GM12864 (cell line): ENCODE data around the gene LSM14A.
A peak's percentile ranks its signal among the peaks of the same experiment; 100 is the strongest.
"Not testable (repeated sequence)": the region's sequence is repeated elsewhere in the genome, so short reads cannot be mapped to it uniquely, and the experiment has no call there.

ENCODE experiments used
- DNase-seq: peaks from one replicate; pipeline ENCODE4 v3.0.0-alpha.2; 2011; ENCODE audit warnings: low read depth
- H3K4me3 ChIP-seq: 2 replicates; pipeline ENCODE4 v1.5.1; 2011; ENCODE audit warnings: mild to moderate bottlenecking, low read depth, low read length, control low read depth
- CTCF ChIP-seq: IDR thresholded peaks from 2 replicates; pipeline ENCODE4 v1.5.1; 2011; ENCODE audit warnings: low read depth, mild to moderate bottlenecking, moderate library complexity, low read length, control low read depth, inconsistent platforms; ENCODE audit errors: missing control alignments

The LSM14A gene

GRCh38 chr19:34165295-34165738 lies 7.0 kb upstream of the LSM14A start:
- no peak for DNase-seq
- TF ChIP-seq CTCF = no peak
- no peak overlapping the region for H3K4me3 ChIP-seq

- H3K4me3 ChIP-seq, DNase-seq: not testable (repeated sequence)
These were observed 2.7 kb upstream of the LSM14A start for GRCh38 chr19:34169475-34170199.

GRCh38 chr19:34171539-34171876 lies 796 bp upstream of the LSM14A start:
- H3K4me3 ChIP-seq = peak overlapping the region; percentile 98
- DNase-seq = no peak
- no peak for TF ChIP-seq CTCF

DNA sequence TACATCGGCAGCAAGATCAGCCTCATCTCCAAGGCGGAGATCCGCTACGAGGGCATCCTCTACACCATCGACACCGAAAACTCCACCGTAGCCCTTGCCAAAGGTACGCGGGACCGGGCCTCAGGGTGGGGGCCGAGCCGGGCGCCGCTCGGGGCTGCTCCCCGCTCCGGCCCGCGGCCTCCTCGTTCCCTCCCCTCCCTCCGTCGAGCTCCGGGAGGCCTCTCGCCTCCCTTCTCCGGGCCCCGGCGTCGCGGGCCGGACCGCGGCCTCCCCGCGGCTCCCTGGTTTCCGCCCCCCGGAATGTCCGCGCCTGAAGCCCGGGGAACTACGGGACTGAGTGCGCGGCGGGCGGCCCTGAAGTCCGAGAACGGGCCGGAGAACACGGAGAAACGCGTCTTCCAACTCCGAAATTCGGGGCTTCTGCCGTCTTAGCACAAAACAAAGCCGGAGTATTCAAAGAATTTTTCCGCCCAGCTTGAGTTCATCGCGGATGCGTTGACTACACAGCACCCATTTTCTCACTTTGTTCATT lies 423 bp downstream of the LSM14A start:
- TF ChIP-seq CTCF = no peak
- DNase-seq = no peak
- peak overlapping the region; percentile 98 for H3K4me3 ChIP-seq

GRCh38 chr19:34173193-34173956 lies 1.1 kb downstream of the LSM14A start:
- DNase-seq = no peak
- TF ChIP-seq CTCF = no peak
- peak overlapping the region; percentile 98 for H3K4me3 ChIP-seq

GRCh38 chr19:34175173-34175572 lies 2.9 kb downstream of the LSM14A start:
- not testable (repeated sequence) for DNase-seq
- peak overlapping the region; percentile 52 for H3K4me3 ChIP-seq

- no peak for DNase-seq
- H3K4me3 ChIP-seq = peak overlapping the region; percentile 10; the same call in 1 of the 2 replicates
- TF ChIP-seq CTCF = no peak
These were observed 4.3 kb downstream of the LSM14A start for GRCh38 chr19:34176581-34176980.

DNA sequence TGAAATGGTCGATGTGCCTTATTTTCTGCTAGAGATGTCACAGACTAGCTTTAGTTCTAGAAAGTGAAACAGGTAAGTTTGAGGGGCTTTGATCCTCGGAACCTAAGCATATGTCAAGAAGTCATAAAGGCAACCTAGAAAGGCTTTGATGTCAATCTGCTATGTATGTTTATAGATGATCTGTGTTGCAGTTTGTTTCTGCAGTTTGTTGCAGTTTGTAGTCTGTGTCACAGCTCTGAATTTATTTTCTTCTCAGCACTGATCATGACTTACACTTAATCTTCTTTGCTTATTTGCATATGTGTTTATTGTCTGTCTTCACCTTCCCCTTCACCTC lies 5.9 kb downstream of the LSM14A start:
- TF ChIP-seq CTCF = no peak
- DNase-seq = no peak
- H3K4me3 ChIP-seq = no peak overlapping the region; the same call in 1 of the 2 replicates
